Neuronal stem cell (in vitro differentiated cells): ENCODE measurements around the gene IFI44L.

Experiments
- DNase-seq: peaks from one replicate; pipeline ENCODE4 v3.0.0-alpha.2; 2013; ENCODE audit warnings: low spot score
- H2AFZ ChIP-seq: one replicate; pipeline ENCODE4 v1.6.1; 2013; ENCODE audit warnings: mild to moderate bottlenecking, low read length, inconsistent platforms
- H2AK5ac ChIP-seq: 2 replicates; pipeline ENCODE4 v1.6.1; 2013; ENCODE audit warnings: low read depth, mild to moderate bottlenecking, inconsistent platforms, low read length, moderate library complexity, mixed read lengths
- H2BK120ac ChIP-seq: 2 replicates; pipeline ENCODE4 v1.6.1; 2013; ENCODE audit warnings: low read depth, mild to moderate bottlenecking, inconsistent platforms, low read length, moderate library complexity, mixed read lengths
- H2BK12ac ChIP-seq: one replicate; pipeline ENCODE4 v1.6.1; 2013; ENCODE audit warnings: low read length, inconsistent platforms
- H2BK15ac ChIP-seq: 2 replicates; pipeline ENCODE4 v1.6.1; 2013; ENCODE audit warnings: mild to moderate bottlenecking, low read length, inconsistent platforms, mixed read lengths
- H2BK5ac ChIP-seq: one replicate; pipeline ENCODE4 v1.6.1; 2013; ENCODE audit warnings: inconsistent platforms, mild to moderate bottlenecking, low read length, moderate library complexity
- H3K14ac ChIP-seq: one replicate; pipeline ENCODE4 v1.6.1; 2013; ENCODE audit warnings: low read length, inconsistent platforms
- H3K18ac ChIP-seq: 2 replicates; pipeline ENCODE4 v1.6.1; 2013; ENCODE audit warnings: low read length, inconsistent platforms
- H3K23ac ChIP-seq: 2 replicates; pipeline ENCODE4 v1.6.1; 2013; ENCODE audit warnings: low read depth, mild to moderate bottlenecking, mixed read lengths, low read length, inconsistent platforms; ENCODE audit not compliant: poor library complexity
- H3K27ac ChIP-seq: replicated peaks from 3 replicates; pipeline ENCODE4 v1.5.1; 2013; ENCODE audit warnings: low read length, inconsistent platforms
- H3K27me3 ChIP-seq, 3 experiments: 2 replicates each; pipeline ENCODE4 v1.6.1; 2013; ENCODE audit warnings: low read length in 3 of 3, mild to moderate bottlenecking in 2 of 3, inconsistent platforms in 1 of 3, low read depth in 1 of 3, mixed read lengths in 1 of 3, moderate library complexity in 1 of 3; ENCODE audit not compliant: control insufficient read depth in 3 of 3, insufficient read depth in 3 of 3
- H3K36me3 ChIP-seq, 2 donors: replicated peaks in 1 of 2; 2 replicates each; pipeline ENCODE4 v1.6.1; 2013; ENCODE audit warnings: low read length in 2 of 2; ENCODE audit not compliant: control insufficient read depth in 2 of 2, insufficient read depth in 2 of 2
- H3K4ac ChIP-seq: 2 replicates; pipeline ENCODE4 v1.6.1; 2013; ENCODE audit warnings: inconsistent platforms, mild to moderate bottlenecking, low read length, moderate library complexity
- H3K4me1 ChIP-seq, 2 donors: 1 replicate in 1 of 2; 2 replicates in 1 of 2; pipeline ENCODE4 v1.6.1; 2013; ENCODE audit warnings: low read length in 2 of 2, low read depth in 1 of 2; ENCODE audit not compliant: control insufficient read depth in 2 of 2, insufficient read depth in 1 of 2
- H3K4me2 ChIP-seq: one replicate; pipeline ENCODE4 v1.6.1; 2013; ENCODE audit warnings: mild to moderate bottlenecking, low read length, inconsistent platforms; ENCODE audit not compliant: insufficient read depth, poor library complexity, severe bottlenecking
- H3K4me3 ChIP-seq, 2 donors: 2 replicates each; pipeline ENCODE4 v1.5.1; 2013; ENCODE audit warnings: low read length in 2 of 2, mild to moderate bottlenecking in 2 of 2, inconsistent platforms in 1 of 2, moderate library complexity in 1 of 2
- H3K79me1 ChIP-seq: one replicate; pipeline ENCODE4 v1.6.1; 2013; ENCODE audit warnings: low read depth, mild to moderate bottlenecking, inconsistent platforms, low read length, moderate library complexity
- H3K9ac ChIP-seq: one replicate; pipeline ENCODE4 v1.6.1; 2013; ENCODE audit warnings: mild to moderate bottlenecking, low read depth, low read length, inconsistent platforms; ENCODE audit not compliant: poor library complexity
- H3K9me3 ChIP-seq, 2 donors: replicated peaks in 1 of 2; 2 replicates each; pipeline versions ENCODE3 to v1.6.1; 2013; ENCODE audit warnings: low read length in 2 of 2, mild to moderate bottlenecking in 2 of 2, inconsistent platforms in 1 of 2, low read depth in 1 of 2, mixed read lengths in 1 of 2, moderate library complexity in 1 of 2; ENCODE audit not compliant: control insufficient read depth in 2 of 2, insufficient read depth in 1 of 2
- H4K8ac ChIP-seq: one replicate; pipeline ENCODE4 v1.6.1; 2013; ENCODE audit warnings: low read depth, mild to moderate bottlenecking, inconsistent platforms, low read length, moderate library complexity
- H4K91ac ChIP-seq: one replicate; pipeline ENCODE4 v1.6.1; 2013; ENCODE audit warnings: low read length, low read depth, mild to moderate bottlenecking, inconsistent platforms; ENCODE audit not compliant: poor library complexity
- WGBS, 2 donors: extraction: QIAGEN DNeasy Blood & Tissue Kit; methylation state at CpG; one replicate each; pipeline ENCODE4 v1.1.7; 2013; ENCODE audit warnings: missing lambda C conversion rate in 2 of 2, mixed read lengths in 1 of 2; ENCODE audit not compliant: insufficient read length in 2 of 2, insufficient replicate concordance in 1 of 2; ENCODE audit errors: extremely low coverage in 2 of 2; 5-methylcytosine and 5-hydroxymethylcytosine counted together

The IFI44L gene

DNA sequence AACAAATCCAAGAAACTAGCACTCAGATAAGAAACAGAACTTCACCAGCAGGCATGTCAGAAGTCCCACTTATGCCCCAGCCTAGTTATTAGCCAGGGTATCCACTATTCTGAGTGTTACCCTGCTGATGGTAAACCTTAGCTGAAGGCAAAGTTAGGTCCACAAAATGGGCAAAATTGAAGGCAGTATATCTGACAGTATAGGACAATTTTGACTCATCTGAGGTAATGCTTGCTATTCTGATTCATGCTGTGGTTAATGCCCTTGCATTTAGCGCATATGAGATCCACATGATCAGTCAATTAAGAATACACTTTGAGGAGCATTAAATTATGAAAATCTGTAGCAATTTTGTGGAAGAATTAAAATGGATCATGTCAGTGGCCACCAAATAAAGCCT is 44.5 kb downstream of the IFI44L start:
- Histone ChIP-seq H3K36me3 (no peaks in the 10 kb centered on the region), H3K9ac (no peak overlapping the region), H2BK12ac (no peak overlapping the region), H3K4ac (no peak overlapping the region), H3K18ac (no peak overlapping the region), H3K4me2 (no peak overlapping the region), H4K8ac (no peak overlapping the region), H3K23ac (no peak overlapping the region), H3K14ac (no peak overlapping the region), H3K4me3 (no peak overlapping the region), H3K9me3 (no peaks in the 10 kb centered on the region), H2BK15ac (no peak overlapping the region), H2AK5ac (no peak overlapping the region), H2AFZ (no peak overlapping the region), H2BK5ac (no peak overlapping the region), H3K4me1 (no peaks in the 10 kb centered on the region), H3K79me1 (no peaks in the 10 kb centered on the region), H2BK120ac (no peak overlapping the region), H3K27ac (no peak overlapping the region), H4K91ac (no peak overlapping the region), H3K27me3 (no peaks in the 10 kb centered on the region)
- WGBS, 2 donors, result no CpG with 5 or more reads among the region's 1 CpG
- DNase-seq, result no peak

DNA sequence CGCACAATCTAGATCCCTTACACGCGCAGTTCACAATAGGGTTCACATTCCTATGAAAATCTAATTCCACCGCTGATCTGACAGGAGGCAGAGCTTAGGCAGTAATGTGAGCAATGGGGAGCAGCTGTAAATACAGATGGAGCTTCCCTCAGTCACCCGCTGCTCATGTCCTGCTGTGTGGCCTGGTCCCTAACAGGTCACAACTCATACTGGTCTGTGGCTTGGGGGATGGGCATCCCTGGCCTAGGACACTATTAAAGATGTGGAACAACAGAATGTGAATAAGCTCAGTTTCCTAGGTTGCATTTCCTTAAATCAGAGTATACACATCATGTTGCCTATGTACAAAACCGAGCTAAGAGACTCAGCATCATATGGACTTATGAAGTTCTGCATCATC is 45.6 kb downstream of the IFI44L start:
- WGBS, 2 donors, result no CpG with 5 or more reads among the region's 6 CpGs
- Histone ChIP-seq H3K4me1 (no peaks in the 10 kb centered on the region), H3K79me1 (no peaks in the 10 kb centered on the region), H2BK5ac (no peak overlapping the region), H2BK15ac (no peak overlapping the region), H3K27ac (no peak overlapping the region), H2AFZ (no peak overlapping the region), H3K27me3 (no peaks in the 10 kb centered on the region), H3K18ac (no peak overlapping the region), H4K8ac (no peak overlapping the region), H3K4me3 (no peak overlapping the region), H2BK120ac (no peak overlapping the region), H3K14ac (no peak overlapping the region), H2AK5ac (no peak overlapping the region), H3K9me3 (no peaks in the 10 kb centered on the region), H3K23ac (no peak overlapping the region), H4K91ac (no peak overlapping the region), H3K4me2 (no peak overlapping the region), H3K4ac (no peak overlapping the region), H2BK12ac (no peak overlapping the region), H3K9ac (no peak overlapping the region), H3K36me3 (no peaks in the 10 kb centered on the region)
- no peak for DNase-seq

DNA sequence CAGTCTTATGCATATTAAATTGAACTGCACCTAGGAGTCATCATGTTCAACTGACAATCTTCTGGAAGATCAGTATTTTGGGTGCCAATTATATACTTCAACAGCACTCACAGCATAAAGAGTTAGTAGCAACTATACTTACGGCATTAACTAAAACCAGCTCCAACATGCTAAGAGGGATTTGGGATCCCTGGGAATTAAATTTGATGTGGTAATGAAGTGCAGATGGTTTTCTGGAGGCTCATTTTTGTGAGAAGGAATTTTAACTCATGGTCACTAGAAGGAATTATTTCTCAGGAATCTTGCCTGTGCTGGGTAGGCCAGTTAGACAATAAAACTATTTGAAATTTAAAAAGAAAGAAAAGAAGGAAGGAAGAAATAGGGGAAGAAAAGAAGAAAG is 47.7 kb downstream of the IFI44L start:
- no CpG with 5 or more reads among the region's 1 CpG for WGBS, 2 donors
- Histone ChIP-seq H2AK5ac (no peak overlapping the region), H3K36me3 (no peaks in the 10 kb centered on the region), H2BK120ac (no peak overlapping the region), H3K18ac (no peak overlapping the region), H4K91ac (no peak overlapping the region), H3K9me3 (no peaks in the 10 kb centered on the region), H2BK12ac (no peak overlapping the region), H3K9ac (no peak overlapping the region), H3K27me3 (no peaks in the 10 kb centered on the region), H3K14ac (no peak overlapping the region), H3K27ac (no peak overlapping the region), H3K4ac (no peak overlapping the region), H3K4me3 (no peak overlapping the region), H3K79me1 (no peaks in the 10 kb centered on the region), H2BK5ac (no peak overlapping the region), H3K4me2 (no peak overlapping the region), H3K23ac (no peak overlapping the region), H2BK15ac (no peak overlapping the region), H4K8ac (no peak overlapping the region), H3K4me1 (peaks cover 0 to 6% of the 10 kb centered on the region in 2 donors), H2AFZ (no peak overlapping the region)
- DNase-seq, result no peak

DNA sequence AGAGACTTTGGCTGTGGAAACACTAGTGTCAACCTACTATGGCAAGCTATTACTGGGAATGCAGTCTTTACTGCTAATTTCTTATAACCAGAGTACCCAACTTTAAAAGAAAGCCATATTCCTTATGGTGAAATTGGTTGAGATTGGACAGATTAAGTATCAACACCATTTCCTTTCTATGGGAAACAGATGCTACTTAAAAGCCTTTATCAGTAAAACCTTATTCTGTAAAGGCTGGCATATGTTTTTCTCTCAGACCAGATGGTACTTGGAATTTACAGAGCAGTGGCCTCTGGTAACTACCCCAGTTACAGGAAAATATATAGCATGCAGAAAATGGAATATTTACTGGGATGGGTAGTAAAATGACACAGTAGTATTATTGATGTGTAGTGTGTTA is 48.2 kb downstream of the IFI44L start:
- Histone ChIP-seq H3K4ac (no peak overlapping the region), H2AFZ (no peak overlapping the region), H3K4me1 (peaks cover 0 to 6% of the 10 kb centered on the region in 2 donors), H3K79me1 (no peaks in the 10 kb centered on the region), H2BK15ac (no peak overlapping the region), H3K9me3 (no peaks in the 10 kb centered on the region), H2AK5ac (no peak overlapping the region), H3K23ac (no peak overlapping the region), H3K4me2 (no peak overlapping the region), H4K8ac (no peak overlapping the region), H2BK120ac (no peak overlapping the region), H3K27me3 (no peaks in the 10 kb centered on the region), H3K4me3 (no peak overlapping the region), H3K9ac (no peak overlapping the region), H3K14ac (no peak overlapping the region), H4K91ac (no peak overlapping the region), H2BK12ac (no peak overlapping the region), H3K18ac (no peak overlapping the region), H3K36me3 (no peaks in the 10 kb centered on the region), H3K27ac (no peak overlapping the region), H2BK5ac (no peak overlapping the region)
- no peak for DNase-seq
